OCI-LY7 (cell line): Measurements from ENCODE around the gene MLYCD.

Source experiments
- CTCF ChIP-seq: fragments of 200-600 bp; sonication (generic); conservative IDR thresholded peaks from 2 replicates; pipeline ENCODE4 v1.5.1; 2014; ENCODE audit warnings: mild to moderate bottlenecking, antibody characterized with exemption, low read length, moderate library complexity, mixed read lengths
- EZH2phosphoT487 ChIP-seq: fragments of 200-600 bp; sonication (generic); IDR thresholded peaks from 2 replicates; pipeline ENCODE4 v1.6.1; 2018; ENCODE audit warnings: low read depth, borderline replicate concordance, mild to moderate bottlenecking, mixed run types, antibody characterized with exemption, low read length, moderate library complexity, mixed read lengths

GRCh38 chr16:83926726-83927397 lies 27.9 kb downstream of the MLYCD start:
- TF ChIP-seq CTCF, result peak; percentile 87
- no peak for TF ChIP-seq EZH2phosphoT487
